H1 (cell line): ENCODE measurements around the gene GAK. TPM values are rescaled to one million over a fixed set of nuclear protein-coding genes. Genes with fewer than 3 reads are reported as not detected.

Experiments used
- CTCF ChIA-PET: fragments of 300-600 bp; sonication (Branson Sonifier 250); formaldehyde crosslinking; loops from one replicate; lab custom pipeline; 2021; ENCODE audit not compliant: partially characterized antibody; lab: Charles Lee
- POLR2A ChIA-PET: fragments of 300-600 bp; sonication (Branson Sonifier 250); formaldehyde crosslinking; loops from one replicate; lab custom pipeline; 2021; ENCODE audit warnings: inconsistent platforms; ENCODE audit not compliant: partially characterized antibody; lab: Charles Lee
- DNase-seq, 2 experiments: peaks; one replicate each; pipeline versions ENCODE4 v3.0.0 to v3.0.0-alpha.2; 2010 to 2022; ENCODE audit warnings: low spot score in 2 of 2, low read depth in 1 of 2, mixed read lengths in 1 of 2
- FAIRE-seq: peaks from 2 replicates; lab custom pipeline; 2011; peaks lifted over from hg19 to GRCh38; lab: Jason Lieb, UNC
- H2AFZ ChIP-seq: 2 replicates; pipeline ENCODE4 v1.8.1; 2012; ENCODE audit warnings: low read length, inconsistent platforms
- H2AK5ac ChIP-seq: 2 replicates; pipeline ENCODE4 v1.6.1; 2013; ENCODE audit warnings: low read depth, low read length
- H2BK120ac ChIP-seq: replicated peaks from 2 replicates; pipeline ENCODE3; 2013; ENCODE audit warnings: low read depth, low read length, inconsistent platforms
- H2BK12ac ChIP-seq: 2 replicates; pipeline ENCODE4 v1.6.1; 2013; ENCODE audit warnings: low read depth, low read length
- H2BK15ac ChIP-seq: 2 replicates; pipeline ENCODE4 v1.6.1; 2013; ENCODE audit warnings: low read length
- H2BK20ac ChIP-seq: 2 replicates; pipeline ENCODE4 v1.6.1; 2013; ENCODE audit warnings: low read length
- H2BK5ac ChIP-seq: 2 replicates; pipeline ENCODE4 v1.6.1; 2013; ENCODE audit warnings: low read depth, low read length
- H3K14ac ChIP-seq: 2 replicates; pipeline ENCODE4 v1.6.1; 2013; ENCODE audit warnings: inconsistent platforms; ENCODE audit not compliant: insufficient read length
- H3K18ac ChIP-seq: 2 replicates; pipeline ENCODE4 v1.6.1; 2013; ENCODE audit warnings: low read length; ENCODE audit errors: extremely low read depth
- H3K23ac ChIP-seq: 2 replicates; pipeline ENCODE4 v1.6.1; 2013; ENCODE audit warnings: inconsistent platforms; ENCODE audit not compliant: insufficient read length
- H3K23me2 ChIP-seq: 2 replicates; pipeline ENCODE4 v1.6.1; 2013; ENCODE audit warnings: low read depth, low read length
- H3K27ac ChIP-seq: 2 replicates; pipeline ENCODE4 v1.6.1; 2011; ENCODE audit warnings: low read depth, low read length, inconsistent platforms
- H3K27me3 ChIP-seq, 4 experiments: replicated peaks in 1 of 4; 1 replicate in 1 of 4; 2 replicates in 3 of 4; pipeline versions ENCODE4 v1.6.1 to v1.8.1; 2011 to 2013; ENCODE audit warnings: low read length in 3 of 4, mild to moderate bottlenecking in 3 of 4, inconsistent platforms in 2 of 4, mixed read lengths in 2 of 4, moderate library complexity in 1 of 4; ENCODE audit not compliant: control insufficient read depth in 3 of 4, insufficient read depth in 3 of 4; ENCODE audit errors: extremely low read depth in 1 of 4
- H3K36me3 ChIP-seq, 4 experiments: 2 replicates each; pipeline versions ENCODE4 v1.6.1 to v1.8.1; 2011 to 2013; ENCODE audit warnings: mild to moderate bottlenecking in 4 of 4, low read length in 3 of 4, moderate library complexity in 2 of 4, control low read depth in 1 of 4, inconsistent platforms in 1 of 4; ENCODE audit not compliant: insufficient read depth in 4 of 4, control insufficient read depth in 2 of 4
- H3K4ac ChIP-seq: replicated peaks from 2 replicates; pipeline ENCODE3; 2013; ENCODE audit warnings: low read length, low read depth, mixed read lengths, inconsistent platforms; ENCODE audit not compliant: insufficient read length
- H3K4me1 ChIP-seq, 4 experiments: replicated peaks in 1 of 4; 1 replicate in 1 of 4; 2 replicates in 3 of 4; pipeline versions ENCODE4 v1.6.1 to v1.8.1; 2011 to 2013; ENCODE audit warnings: low read length in 3 of 4, inconsistent platforms in 2 of 4, mixed read lengths in 1 of 4; ENCODE audit not compliant: insufficient read depth in 4 of 4, control insufficient read depth in 3 of 4
- H3K4me2 ChIP-seq, 2 experiments: 2 replicates each; pipeline versions ENCODE4 v1.6.1 to v1.8.1; 2011 to 2013; ENCODE audit warnings: low read depth in 2 of 2, low read length in 2 of 2, control low read depth in 1 of 2, inconsistent platforms in 1 of 2, mild to moderate bottlenecking in 1 of 2; ENCODE audit not compliant: insufficient read depth in 1 of 2
- H3K4me3 ChIP-seq, 4 experiments: fragments of 200-600, 300-600 bp in 1 of 4; sonication (generic), shearing (Covaris generic), sonication (Bioruptor Twin) in 1 of 4; 2 replicates each; pipeline versions ENCODE4 v1.5.1 to v1.8.1; 2011 to 2016; ENCODE audit warnings: low read length in 4 of 4, low read depth in 3 of 4, control low read depth in 2 of 4, inconsistent platforms in 2 of 4, mild to moderate bottlenecking in 2 of 4, mixed read lengths in 1 of 4, moderate library complexity in 1 of 4; ENCODE audit not compliant: insufficient read depth in 2 of 4; ENCODE audit errors: extremely low read depth in 1 of 4
- H3K56ac ChIP-seq: replicated peaks from 2 replicates; pipeline ENCODE3; 2013; ENCODE audit warnings: low read depth, mild to moderate bottlenecking, mixed read lengths, low read length, inconsistent platforms; ENCODE audit not compliant: insufficient read length
- H3K79me1 ChIP-seq: 2 replicates; pipeline ENCODE4 v1.6.1; 2013; ENCODE audit warnings: low read depth, low read length, control low read depth
- H3K79me2 ChIP-seq, 2 experiments: 2 replicates each; pipeline versions ENCODE4 v1.6.1 to v1.8.1; 2012 to 2013; ENCODE audit warnings: low read length in 2 of 2, mild to moderate bottlenecking in 2 of 2, inconsistent platforms in 1 of 2; ENCODE audit not compliant: insufficient read depth in 2 of 2, control insufficient read depth in 1 of 2
- H3K9ac ChIP-seq, 4 experiments: replicated peaks in 1 of 4; 1 replicate in 1 of 4; 2 replicates in 3 of 4; pipeline versions ENCODE4 v1.6.1 to v1.8.1; 2011 to 2013; ENCODE audit warnings: low read depth in 3 of 4, low read length in 3 of 4, control low read depth in 2 of 4, mild to moderate bottlenecking in 2 of 4, moderate library complexity in 2 of 4, inconsistent platforms in 1 of 4; ENCODE audit errors: extremely low read depth in 1 of 4
- H3K9me3 ChIP-seq, 2 experiments: 2 replicates each; pipeline versions ENCODE4 v1.6.1 to v1.8.1; 2012 to 2013; ENCODE audit warnings: mild to moderate bottlenecking in 2 of 2, moderate library complexity in 2 of 2, control low read depth in 1 of 2, inconsistent platforms in 1 of 2, low read depth in 1 of 2, low read length in 1 of 2, mixed read lengths in 1 of 2; ENCODE audit not compliant: insufficient read depth in 2 of 2
- H4K20me1 ChIP-seq, 2 experiments: replicated peaks in 1 of 2; 2 replicates each; pipeline versions ENCODE3 to v1.8.1; 2011 to 2013; ENCODE audit warnings: inconsistent platforms in 2 of 2, low read length in 2 of 2, mild to moderate bottlenecking in 1 of 2; ENCODE audit not compliant: insufficient read depth in 2 of 2, control insufficient read depth in 1 of 2
- H4K5ac ChIP-seq: 2 replicates; pipeline ENCODE4 v1.6.1; 2013; ENCODE audit warnings: low read length, low read depth, mixed read lengths, inconsistent platforms; ENCODE audit not compliant: insufficient read length
- H4K8ac ChIP-seq: 2 replicates; pipeline ENCODE4 v1.8.0; 2013; ENCODE audit warnings: mild to moderate bottlenecking, moderate library complexity, low read length, inconsistent platforms; ENCODE audit not compliant: insufficient read depth; ENCODE audit errors: extremely low read depth
- H4K91ac ChIP-seq: replicated peaks from 2 replicates; pipeline ENCODE3; 2013; ENCODE audit warnings: low read length, mixed read lengths, inconsistent platforms; ENCODE audit not compliant: insufficient read length
- ASH2L ChIP-seq: fragments of 200-600, 300-600 bp; sonication (generic); IDR thresholded peaks from one replicate; pipeline ENCODE4 v1.7.1; 2017; ENCODE audit warnings: low read length
- ATF2 ChIP-seq: IDR thresholded peaks from 2 replicates; pipeline ENCODE4 v1.6.1; 2012; ENCODE audit warnings: low read length, inconsistent platforms
- BCL11A ChIP-seq, 2 experiments: IDR thresholded peaks; one replicate each; pipeline ENCODE4 v1.6.1; 2011; ENCODE audit warnings: low read depth in 2 of 2, low read length in 2 of 2, mild to moderate bottlenecking in 2 of 2
- E2F6 ChIP-seq: IDR thresholded peaks from 2 replicates; pipeline ENCODE4 v1.6.1; 2012; ENCODE audit warnings: inconsistent platforms
- EP300 ChIP-seq, 2 experiments: IDR thresholded peaks; 1 replicate in 1 of 2; 2 replicates in 1 of 2; pipeline ENCODE4 v1.6.1; 2011 to 2012; ENCODE audit warnings: low read depth in 2 of 2, low read length in 2 of 2, mild to moderate bottlenecking in 2 of 2, borderline replicate concordance in 1 of 2, inconsistent platforms in 1 of 2, moderate library complexity in 1 of 2
- KDM4A ChIP-seq: IDR thresholded peaks from one replicate; pipeline ENCODE4 v1.7.1; 2012; ENCODE audit warnings: low read depth, mild to moderate bottlenecking, moderate library complexity, low read length, inconsistent platforms; ENCODE audit not compliant: severe bottlenecking
- KDM5A ChIP-seq: fragments of 200-600 bp; IDR thresholded peaks from 2 replicates; pipeline ENCODE4 v1.7.1; 2012; ENCODE audit warnings: mild to moderate bottlenecking, low read length, inconsistent platforms, mixed read lengths
- POU5F1 ChIP-seq: IDR thresholded peaks from 2 replicates; pipeline ENCODE4 v1.6.1; 2011; ENCODE audit warnings: low read depth, mild to moderate bottlenecking, low read length, moderate library complexity
- RNF2 ChIP-seq: fragments of 200-900, 300-1000 bp; sonication (generic); IDR thresholded peaks from 2 replicates; pipeline ENCODE4 v1.7.1; 2016; ENCODE audit warnings: borderline replicate concordance, low read depth, mild to moderate bottlenecking, antibody characterized with exemption, low read length; ENCODE audit not compliant: poor library complexity, severe bottlenecking; ENCODE audit errors: missing control alignments
- WGBS, 2 experiments: shearing (Covaris generic) in 1 of 2; methylation state at CpG; one replicate each; pipeline versions ENCODE4 v1.1.6 to v1.1.7; 2013 to 2015; ENCODE audit warnings: low lambda C conversion rate in 2 of 2, mixed read lengths in 2 of 2, inconsistent platforms in 1 of 2, low coverage in 1 of 2, missing lambda C conversion rate in 1 of 2; ENCODE audit not compliant: insufficient replicate concordance in 2 of 2, insufficient coverage in 1 of 2, insufficient read length in 1 of 2; ENCODE audit errors: extremely low coverage in 1 of 2, missing lambda C conversion rate in 1 of 2; 5-methylcytosine and 5-hydroxymethylcytosine counted together
- polyA plus RNA-seq, 7 experiments: library from polyadenylated mRNA; depleted of rRNA in 3 of 7; stranded (reverse) in 5 of 7; unstranded in 2 of 7; fragments of >200 nt in 5 of 7; fragments of 200-250 nt in 2 of 7; gene quantifications; 1 replicate in 5 of 7; 2 replicates in 1 of 7; 4 replicates in 1 of 7; pipeline versions ENCODE4 v1.2.1 to v1.2.3, GENCODE V29; 2011 to 2013; ENCODE audit warnings: missing spikeins in 2 of 7, mixed read lengths in 2 of 7
- total RNA-seq: library from RNA; stranded (reverse); fragmentation: NEBNext Ultra II Directional; extraction: Animal tissue kit (Norgen Biotek cat#: 25700); gene quantifications from 2 replicates; pipeline ENCODE4 v1.2.1, GENCODE V29; 2021

The GAK gene
- total and polyA plus RNA-seq, 2 of the 8 experiments (the other 6 are each of a cell fraction or from before 2014, with no cell fraction given), result 31.5 to 70.8 TPM

GRCh38 chr4:834368-835147 lies 97.6 kb downstream of the GAK start:
- Histone ChIP-seq H3K4me1 (no peaks in the 10 kb centered on the region), H3K9ac (no peak overlapping the region), H2BK12ac (no peak overlapping the region), H3K27me3 (no peaks in the 10 kb centered on the region; a peak in 2 of 7 replicates), H3K4me3 (no peak overlapping the region), H3K56ac (no peak overlapping the region), H3K4ac (no peak overlapping the region), H3K23me2 (no peaks in the 10 kb centered on the region), H3K36me3 (no peaks in the 10 kb centered on the region), H3K79me2 (no peaks in the 10 kb centered on the region), H4K91ac (no peak overlapping the region), H4K20me1 (no peaks in the 10 kb centered on the region), H3K18ac (no peak overlapping the region), H3K79me1 (no peaks in the 10 kb centered on the region), H2AK5ac (no peak overlapping the region), H2BK15ac (no peak overlapping the region), H3K27ac (no peak overlapping the region), H2BK20ac (no peak overlapping the region), H2BK120ac (no peak overlapping the region), H4K5ac (no peak overlapping the region), H3K4me2 (no peak overlapping the region), H2AFZ (no peak overlapping the region), H3K23ac (no peak overlapping the region), H3K14ac (no peak overlapping the region), H3K9me3 (peaks cover 6 to 8% of the 10 kb centered on the region in 2 experiments; a peak in 1 of 4 replicates), H4K8ac (no peak overlapping the region), H2BK5ac (no peak overlapping the region)
- FAIRE-seq (no peak), DNase-seq (no peak)
- ChIA-PET CTCF (interaction anchor here (1.2 to 1.3 kb wide), 3 partner anchors 37 to 94 kb away, joined by 3 to 4 read pairs (median 3); no protein-coding TSS in a partner anchor), POLR2A (no interaction called here)
- WGBS, 2 experiments, result 88% methylated on average over 22 of the region's 29 CpGs; no CpG with 5 or more reads in 1 of the 2 experiments
- no peak for TF ChIP-seq ATF2
- no peak for TF ChIP-seq POU5F1
- no peak for TF ChIP-seq ASH2L
- no peak for TF ChIP-seq EP300 (IDR thresholded peaks at IDR 0.05; ENCODE audit: borderline replicate concordance in 1 of 2, low read depth in 2 of 2, low read length in 2 of 2)
- no peak for TF ChIP-seq RNF2
- no peak for TF ChIP-seq E2F6
- no peak for TF ChIP-seq BCL11A (IDR thresholded peaks at IDR 0.05; ENCODE audit: low read depth in 2 of 2, low read length in 2 of 2)
- no peak for TF ChIP-seq KDM5A
- TF ChIP-seq KDM4A, result no peak
